Uterus (tissue), 4 donors: ENCODE data around the gene EYS. TPM values are rescaled to one million over a fixed set of nuclear protein-coding genes. Genes with fewer than 3 reads are reported as not detected.

Source experiments
- DNase-seq, 2 donors: peaks; one replicate each; pipeline ENCODE4 v3.0.0-alpha.2; 2019 to 2020
- H3K27ac ChIP-seq, 2 donors: fragments of 200-600 bp; sonication (generic); 1 replicate in 1 of 2; 2 replicates in 1 of 2; pipeline ENCODE4 v1.5.1; 2016 to 2018
- H3K27me3 ChIP-seq, 2 donors: fragments of 200-600 bp; sonication (generic); one replicate each; pipeline ENCODE4 v1.5.1; 2018 to 2019; ENCODE audit warnings: control low read depth in 1 of 2
- H3K36me3 ChIP-seq, 2 donors: fragments of 200-600 bp; sonication (generic); one replicate each; pipeline ENCODE4 v1.5.1; 2019; ENCODE audit warnings: control low read depth in 1 of 2
- H3K4me1 ChIP-seq, 2 donors: fragments of 200-600 bp; sonication (generic); one replicate each; pipeline ENCODE4 v1.5.1; 2018 to 2019; ENCODE audit warnings: control low read depth in 1 of 2
- H3K4me3 ChIP-seq, 2 donors: fragments of 200-600 bp; sonication (generic); 1 replicate in 1 of 2; 2 replicates in 1 of 2; pipeline ENCODE4 v1.5.1; 2018 to 2019; ENCODE audit warnings: mild to moderate bottlenecking in 1 of 2
- H3K9me3 ChIP-seq, 2 donors: fragments of 200-600 bp; sonication (generic); one replicate each; pipeline ENCODE4 v1.5.1; 2019; ENCODE audit warnings: control low read depth in 1 of 2
- CTCF ChIP-seq, 4 experiments: fragments of 200-600 bp in 2 of 4; fragments of 450-650 bp in 2 of 4; sonication (generic) in 2 of 4; IDR thresholded peaks; one replicate each; pipeline ENCODE4 v1.5.1; 2016 to 2019; ENCODE audit warnings: antibody characterized with exemption in 4 of 4, mild to moderate bottlenecking in 2 of 4, moderate library complexity in 1 of 4
- POLR2A ChIP-seq, 2 donors: fragments of 450-650 bp; IDR thresholded peaks; one replicate each; pipeline ENCODE4 v1.6.1; 2016; ENCODE audit warnings: antibody characterized with exemption in 2 of 2, mild to moderate bottlenecking in 1 of 2, moderate library complexity in 1 of 2
- intact Hi-C: fragments of 100-400 bp; cut with DNase I; formaldehyde crosslinking; loops from one replicate; pipeline ENCODE4 v1.15.1; 2023; ENCODE audit warnings: low total_unique reads
- total RNA-seq, 4 donors: library from RNA; depleted of rRNA in 3 of 4; stranded (reverse); fragments of >200 nt in 3 of 4; gene quantifications; one replicate each; pipeline versions ENCODE4 v1.1.0 to v1.2.4, GENCODE V29; 2014 to 2023
- donor health status: DM: yes; HTN: yes; CAD: no.

Gene EYS
- total RNA-seq, 4 donors from 2014 or later = 1.3 TPM; not detected in 3

- no peaks in the 10 kb centered on the region for H3K4me1 ChIP-seq
- no peaks in the 10 kb centered on the region for H3K9me3 ChIP-seq
- no peak for DNase-seq
- H3K36me3 ChIP-seq = no peaks in the 10 kb centered on the region
- H3K27ac ChIP-seq = no peak overlapping the region
- H3K27me3 ChIP-seq = no peaks in the 10 kb centered on the region
- TF ChIP-seq POLR2A (IDR thresholded peaks at IDR 0.05) (no peak), CTCF (IDR thresholded peaks at IDR 0.05) (no peak)
- no peak overlapping the region for H3K4me3 ChIP-seq
- intact Hi-C loops = no loop called here
Measured at GRCh38 chr6:64861039-64861651, 845.9 kb downstream of the EYS start.

- H3K4me1 ChIP-seq = no peaks in the 10 kb centered on the region
- no peak for DNase-seq
- H3K4me3 ChIP-seq = no peak overlapping the region
- no peaks in the 10 kb centered on the region for H3K27me3 ChIP-seq
- no peak overlapping the region for H3K27ac ChIP-seq
- no peaks in the 10 kb centered on the region for H3K9me3 ChIP-seq
- intact Hi-C loops = no loop called here
- H3K36me3 ChIP-seq = no peaks in the 10 kb centered on the region
- TF ChIP-seq CTCF (IDR thresholded peaks at IDR 0.05) (no peak), POLR2A (IDR thresholded peaks at IDR 0.05) (no peak)
Measured at GRCh38 chr6:64860203-64860602, 846.8 kb downstream of the EYS start.

GRCh38 chr6:64850121-64850520 is 856.9 kb downstream of the EYS start:
- TF ChIP-seq CTCF (IDR thresholded peaks at IDR 0.05) (no peak), POLR2A (IDR thresholded peaks at IDR 0.05) (no peak)
- Histone ChIP-seq H3K4me3 (no peak overlapping the region), H3K36me3 (no peaks in the 10 kb centered on the region), H3K27ac (no peak overlapping the region), H3K4me1 (no peaks in the 10 kb centered on the region), H3K9me3 (no peaks in the 10 kb centered on the region), H3K27me3 (no peaks in the 10 kb centered on the region)
- no peak for DNase-seq
- intact Hi-C loops = no loop called here

- H3K4me1 ChIP-seq = no peaks in the 10 kb centered on the region
- no peak overlapping the region for H3K27ac ChIP-seq
- no peaks in the 10 kb centered on the region for H3K36me3 ChIP-seq
- H3K4me3 ChIP-seq = no peak overlapping the region
- no peak for DNase-seq
- intact Hi-C loops = no loop called here
- H3K9me3 ChIP-seq = no peaks in the 10 kb centered on the region
- TF ChIP-seq CTCF (IDR thresholded peaks at IDR 0.05) = no peak
- H3K27me3 ChIP-seq = no peaks in the 10 kb centered on the region
Measured at GRCh38 chr6:64848467-64848866, 858.6 kb downstream of the EYS start.

- Histone ChIP-seq H3K27ac (no peak overlapping the region), H3K36me3 (no peaks in the 10 kb centered on the region), H3K27me3 (no peaks in the 10 kb centered on the region), H3K4me1 (no peaks in the 10 kb centered on the region), H3K9me3 (no peaks in the 10 kb centered on the region), H3K4me3 (no peak overlapping the region)
- intact Hi-C loops = no loop called here
- TF ChIP-seq POLR2A (IDR thresholded peaks at IDR 0.05) (no peak), CTCF (IDR thresholded peaks at IDR 0.05) (no peak)
- DNase-seq = no peak
Measured at GRCh38 chr6:64847396-64847795, 859.6 kb downstream of the EYS start.
